Naive thymus-derived CD4-positive, alpha-beta T cell (primary cell): ENCODE data around the gene RASAL2. TPM values are rescaled to one million over a fixed set of nuclear protein-coding genes. Genes with fewer than 3 reads are reported as not detected.

ENCODE experiments used
- ATAC-seq: fragments of 150-1000 bp; cut with Tn5 transposase; 2 replicates; pipeline ENCODE4 v1.10.0; 2021; ENCODE audit warnings: mild to moderate bottlenecking, moderate library complexity
- CTCF ChIA-PET: fragments of 350-600 bp; sonication (Branson Sonifier 250); formaldehyde crosslinking; loops from one replicate; lab custom pipeline; 2021; ENCODE audit warnings: antibody characterized with exemption; lab: Charles Lee
- POLR2A ChIA-PET: fragments of 350-600 bp; sonication (Branson Sonifier 250); formaldehyde crosslinking; loops from one replicate; lab custom pipeline; 2021; ENCODE audit warnings: antibody characterized with exemption, inconsistent platforms; lab: Charles Lee
- DNase-seq, 9 donors: peaks; one replicate each; pipeline versions ENCODE4 v3.0.0 to v3.0.0-alpha.2; 2020 to 2022; ENCODE audit warnings: mixed read lengths in 1 of 9
- H3K27ac ChIP-seq: one replicate; pipeline ENCODE4 v1.7.0; 2013; ENCODE audit warnings: mild to moderate bottlenecking, low read depth, low read length, moderate library complexity
- H3K27me3 ChIP-seq, 2 donors: one replicate each; pipeline ENCODE4 v1.7.0; 2013; ENCODE audit warnings: low read length in 2 of 2, mild to moderate bottlenecking in 2 of 2, moderate library complexity in 2 of 2; ENCODE audit not compliant: control insufficient read depth in 2 of 2, insufficient read depth in 2 of 2
- H3K36me3 ChIP-seq, 3 experiments: 1 replicate in 2 of 3; 2 replicates in 1 of 3; pipeline ENCODE4 v1.7.0; 2013; ENCODE audit warnings: low read length in 3 of 3, mild to moderate bottlenecking in 3 of 3, moderate library complexity in 1 of 3; ENCODE audit not compliant: insufficient read depth in 3 of 3, control insufficient read depth in 2 of 3
- H3K4me1 ChIP-seq, 2 donors: one replicate each; pipeline ENCODE4 v1.7.0; 2013; ENCODE audit warnings: low read length in 2 of 2, mild to moderate bottlenecking in 2 of 2, moderate library complexity in 1 of 2; ENCODE audit not compliant: control insufficient read depth in 2 of 2, insufficient read depth in 2 of 2
- H3K4me3 ChIP-seq: 2 replicates; pipeline ENCODE4 v1.7.0; 2013; ENCODE audit warnings: mild to moderate bottlenecking, low read length
- H3K9me3 ChIP-seq, 3 experiments: 1 replicate in 2 of 3; 2 replicates in 1 of 3; pipeline ENCODE4 v1.7.0; 2013; ENCODE audit warnings: low read length in 3 of 3; ENCODE audit not compliant: control insufficient read depth in 2 of 3
- H3K27ac Mint-ChIP-seq, 9 donors: one replicate each; pipeline ENCODE4 v1.8.0; 2020 to 2022; ENCODE audit warnings: mixed read lengths in 9 of 9, mild to moderate bottlenecking in 8 of 9, moderate library complexity in 5 of 9, inconsistent platforms in 2 of 9
- H3K27me3 Mint-ChIP-seq, 5 donors: one replicate each; pipeline ENCODE4 v1.8.0; 2021 to 2022; ENCODE audit warnings: mixed read lengths in 5 of 5, mild to moderate bottlenecking in 1 of 5
- H3K36me3 Mint-ChIP-seq, 5 donors: one replicate each; pipeline ENCODE4 v1.8.0; 2020 to 2022; ENCODE audit warnings: mixed read lengths in 5 of 5, mild to moderate bottlenecking in 3 of 5, inconsistent platforms in 1 of 5
- H3K4me1 Mint-ChIP-seq, 7 donors: one replicate each; pipeline ENCODE4 v1.8.0; 2020 to 2022; ENCODE audit warnings: mixed read lengths in 7 of 7, mild to moderate bottlenecking in 3 of 7, inconsistent platforms in 1 of 7
- H3K4me3 Mint-ChIP-seq, 10 donors: one replicate each; pipeline ENCODE4 v1.8.0; 2020 to 2022; ENCODE audit warnings: mild to moderate bottlenecking in 10 of 10, mixed read lengths in 10 of 10, moderate library complexity in 6 of 10, inconsistent platforms in 2 of 10
- H3K9me3 Mint-ChIP-seq, 11 donors: one replicate each; pipeline ENCODE4 v1.8.0; 2020 to 2022; ENCODE audit warnings: mixed read lengths in 11 of 11, mild to moderate bottlenecking in 4 of 11, inconsistent platforms in 1 of 11, moderate library complexity in 1 of 11
- intact Hi-C, 2 donors: fragments of 100-400 bp; cut with micrococcal nuclease; formaldehyde crosslinking; loops; one replicate each; pipeline ENCODE4 v1.15.1; 2023
- polyA plus RNA-seq, 2 donors: library from polyadenylated mRNA; unstranded; fragments of 300-500 nt; fragmentation: Illumina TruSeq; gene quantifications; one replicate each; pipeline ENCODE4 v1.2.3, GENCODE V29; 2021
- total RNA-seq, 6 experiments: library from RNA in 5 of 6; stranded (reverse) in 5 of 6; gene quantifications; 1 replicate in 5 of 6; 2 replicates in 1 of 6; pipeline ENCODE4 v1.2.3 and lab custom pipeline; 2021 to 2026

Gene RASAL2
- total and polyA plus RNA-seq, 7 experiments from 2014 or later: 0.11 to 0.69 (median 0.15) TPM; not detected in 3

- DNase-seq: no peak
- Mint-ChIP-seq H3K36me3 (no peaks in the 10 kb centered on the region), H3K4me1 (no peaks in the 10 kb centered on the region), H3K27ac (no peak overlapping the region), H3K9me3 (no peaks in the 10 kb centered on the region), H3K4me3 (no peak overlapping the region), H3K27me3 (peaks cover 3 to 18% (median 7%) of the 10 kb centered on the region in 5 donors)
- Histone ChIP-seq H3K4me1 (no peaks in the 10 kb centered on the region), H3K27me3 (no peaks in the 10 kb centered on the region), H3K36me3 (no peaks in the 10 kb centered on the region), H3K27ac (no peak overlapping the region), H3K9me3 (no peaks in the 10 kb centered on the region), H3K4me3 (no peak overlapping the region)
- POLR2A ChIA-PET: no interaction called here
- ATAC-seq: no peak
- CTCF ChIA-PET: no interaction called here
- intact Hi-C loops: no loop called here
Observed at GRCh38 chr1:178374016-178374415, 280.1 kb downstream of the RASAL2 start.

- Histone ChIP-seq H3K27ac (no peak overlapping the region), H3K4me1 (no peaks in the 10 kb centered on the region), H3K9me3 (no peaks in the 10 kb centered on the region), H3K36me3 (no peaks in the 10 kb centered on the region), H3K27me3 (no peaks in the 10 kb centered on the region), H3K4me3 (no peak overlapping the region)
- no peak for ATAC-seq
- ChIA-PET POLR2A (no interaction called here), CTCF (no interaction called here)
- Mint-ChIP-seq H3K36me3 (no peaks in the 10 kb centered on the region), H3K4me1 (peaks cover 0 to under 1% (median 0%) of the 10 kb centered on the region in 7 donors), H3K9me3 (no peaks in the 10 kb centered on the region), H3K27me3 (peaks cover 3 to 16% (median 7%) of the 10 kb centered on the region in 5 donors), H3K4me3 (no peak overlapping the region), H3K27ac (no peak overlapping the region)
- intact Hi-C loops: no loop called here
- DNase-seq: no peak
Observed at GRCh38 chr1:178376008-178376407, 282.1 kb downstream of the RASAL2 start.

GRCh38 chr1:178379807-178380206 lies 285.9 kb downstream of the RASAL2 start:
- ChIA-PET POLR2A (no interaction called here), CTCF (no interaction called here)
- no peaks in the 10 kb centered on the region for H3K9me3 Mint-ChIP-seq
- Histone ChIP-seq H3K27ac (no peak overlapping the region), H3K4me1 (no peaks in the 10 kb centered on the region), H3K36me3 (no peaks in the 10 kb centered on the region), H3K4me3 (no peak overlapping the region), H3K9me3 (no peaks in the 10 kb centered on the region), H3K27me3 (no peaks in the 10 kb centered on the region)
- no peaks in the 10 kb centered on the region for H3K36me3 Mint-ChIP-seq
- no peak overlapping the region for H3K4me3 Mint-ChIP-seq
- peaks cover 0 to 2% (median 0%) of the 10 kb centered on the region in 7 donors for H3K4me1 Mint-ChIP-seq
- DNase-seq: no peak
- intact Hi-C loops: no loop called here
- H3K27me3 Mint-ChIP-seq: peaks cover 0 to 4% (median 0%) of the 10 kb centered on the region in 5 donors
- H3K27ac Mint-ChIP-seq: no peak overlapping the region
- no peak for ATAC-seq

GRCh38 chr1:178382372-178382771 lies 288.5 kb downstream of the RASAL2 start:
- Histone ChIP-seq H3K36me3 (no peaks in the 10 kb centered on the region), H3K4me1 (no peaks in the 10 kb centered on the region), H3K27me3 (no peaks in the 10 kb centered on the region), H3K4me3 (no peak overlapping the region), H3K9me3 (no peaks in the 10 kb centered on the region), H3K27ac (no peak overlapping the region)
- no peaks in the 10 kb centered on the region for H3K9me3 Mint-ChIP-seq
- intact Hi-C loops: no loop called here
- ATAC-seq: no peak
- peaks cover 0 to 2% (median 0%) of the 10 kb centered on the region in 7 donors for H3K4me1 Mint-ChIP-seq
- ChIA-PET CTCF (no interaction called here), POLR2A (no interaction called here)
- no peak for DNase-seq
- peaks cover 0 to 4% (median 0%) of the 10 kb centered on the region in 5 donors for H3K27me3 Mint-ChIP-seq
- no peak overlapping the region for H3K4me3 Mint-ChIP-seq
- H3K36me3 Mint-ChIP-seq: no peaks in the 10 kb centered on the region
- no peak overlapping the region for H3K27ac Mint-ChIP-seq

GRCh38 chr1:178385662-178386061 lies 291.8 kb downstream of the RASAL2 start:
- intact Hi-C loops: no loop called here
- H3K4me3 Mint-ChIP-seq: no peak overlapping the region
- POLR2A ChIA-PET: no interaction called here

GRCh38 chr1:178388418-178389145 lies 294.7 kb downstream of the RASAL2 start:
- DNase-seq: no peak
- Histone ChIP-seq H3K4me1 (no peaks in the 10 kb centered on the region), H3K4me3 (no peak overlapping the region), H3K27me3 (no peaks in the 10 kb centered on the region), H3K27ac (no peak overlapping the region), H3K36me3 (no peaks in the 10 kb centered on the region), H3K9me3 (no peaks in the 10 kb centered on the region)
- intact Hi-C loops: no loop called here
- Mint-ChIP-seq H3K9me3 (no peaks in the 10 kb centered on the region), H3K27me3 (peaks cover 0 to 5% (median 3%) of the 10 kb centered on the region in 5 donors), H3K4me3 (no peak overlapping the region), H3K27ac (no peak overlapping the region), H3K4me1 (no peaks in the 10 kb centered on the region), H3K36me3 (no peaks in the 10 kb centered on the region)
- ATAC-seq: no peak
- ChIA-PET CTCF (interaction anchor here (0.6 kb wide), 1 partner anchor 129 kb away, joined by 7 read pairs; no protein-coding TSS in a partner anchor), POLR2A (no interaction called here)

More at GRCh38 chr1:178385662-178386061, 291.8 kb downstream of the RASAL2 start:
- no peak for ATAC-seq
- CTCF ChIA-PET: no interaction called here
- H3K36me3 Mint-ChIP-seq: no peaks in the 10 kb centered on the region
- no peak overlapping the region for H3K27ac Mint-ChIP-seq
- Histone ChIP-seq H3K27me3 (no peaks in the 10 kb centered on the region), H3K9me3 (no peaks in the 10 kb centered on the region), H3K36me3 (no peaks in the 10 kb centered on the region), H3K27ac (no peak overlapping the region), H3K4me3 (no peak overlapping the region), H3K4me1 (no peaks in the 10 kb centered on the region)
- H3K4me1 Mint-ChIP-seq: peaks cover 0 to 2% (median 0%) of the 10 kb centered on the region in 7 donors
- H3K27me3 Mint-ChIP-seq: peaks cover 0 to 3% (median 0%) of the 10 kb centered on the region in 5 donors
- H3K9me3 Mint-ChIP-seq: no peaks in the 10 kb centered on the region
- DNase-seq: no peak

GRCh38 chr1:178389441-178389840 lies 295.5 kb downstream of the RASAL2 start:
- Histone ChIP-seq H3K4me3 (no peak overlapping the region), H3K4me1 (no peaks in the 10 kb centered on the region), H3K36me3 (no peaks in the 10 kb centered on the region), H3K27me3 (no peaks in the 10 kb centered on the region), H3K9me3 (no peaks in the 10 kb centered on the region), H3K27ac (no peak overlapping the region)
- Mint-ChIP-seq H3K4me1 (no peaks in the 10 kb centered on the region), H3K4me3 (no peak overlapping the region), H3K9me3 (no peaks in the 10 kb centered on the region), H3K27ac (no peak overlapping the region), H3K27me3 (peaks cover 0 to 5% (median 3%) of the 10 kb centered on the region in 5 donors), H3K36me3 (no peaks in the 10 kb centered on the region)
- no peak for ATAC-seq
- ChIA-PET POLR2A (no interaction called here), CTCF (no interaction called here)
- intact Hi-C loops: no loop called here
- no peak for DNase-seq
